Spleen (tissue), 11 donors: ENCODE data around the gene SIVA1. TPM values are rescaled to one million over a fixed set of nuclear protein-coding genes. Genes with fewer than 3 reads are reported as not detected.

Experiments used
- DNase-seq: peaks from one replicate; pipeline ENCODE4 v3.0.0-alpha.2; 2020
- H3K27ac ChIP-seq, 8 donors: fragments of 200-600 bp; sonication (generic) in 7 of 8; 1 replicate in 4 of 8; 2 replicates in 4 of 8; pipeline versions ENCODE4 v1.5.0 to v1.8.0; 2016 to 2021; ENCODE audit warnings: inconsistent platforms in 4 of 8, mild to moderate bottlenecking in 4 of 8, moderate library complexity in 1 of 8
- H3K27me3 ChIP-seq, 7 donors: fragments of 200-600 bp; sonication (generic) in 6 of 7; replicated peaks in 1 of 7; 1 replicate in 4 of 7; 2 replicates in 3 of 7; pipeline versions ENCODE4 v1.5.0 to v1.8.0; 2016 to 2021; ENCODE audit warnings: inconsistent platforms in 3 of 7, mild to moderate bottlenecking in 1 of 7
- H3K36me3 ChIP-seq, 6 donors: fragments of 200-600 bp; sonication (generic) in 5 of 6; 1 replicate in 4 of 6; 2 replicates in 2 of 6; pipeline versions ENCODE4 v1.5.0 to v1.8.0; 2016 to 2021; ENCODE audit warnings: inconsistent platforms in 2 of 6
- H3K4me1 ChIP-seq, 6 donors: fragments of 200-600 bp; sonication (generic) in 5 of 6; 1 replicate in 3 of 6; 2 replicates in 3 of 6; pipeline versions ENCODE4 v1.5.0 to v1.8.0; 2016 to 2021; ENCODE audit warnings: inconsistent platforms in 3 of 6
- H3K4me3 ChIP-seq, 8 donors: fragments of 200-600 bp; sonication (generic) in 7 of 8; 1 replicate in 4 of 8; 2 replicates in 4 of 8; pipeline versions ENCODE4 v1.5.0 to v1.8.0; 2016 to 2021; ENCODE audit warnings: inconsistent platforms in 4 of 8, mild to moderate bottlenecking in 4 of 8, moderate library complexity in 2 of 8
- H3K9me3 ChIP-seq, 8 donors: fragments of 200-600 bp; sonication (generic) in 7 of 8; 1 replicate in 4 of 8; 2 replicates in 4 of 8; pipeline versions ENCODE4 v1.5.0 to v1.8.0; 2016 to 2021; ENCODE audit warnings: inconsistent platforms in 4 of 8
- POLR2A ChIP-seq, 3 donors: fragments of 450-650 bp; IDR thresholded peaks; one replicate each; pipeline ENCODE4 v1.5.1; 2017; ENCODE audit warnings: antibody characterized with exemption in 3 of 3, mild to moderate bottlenecking in 1 of 3
- POLR2AphosphoS5 ChIP-seq, 3 donors: sonication (generic); formaldehyde crosslinking; IDR thresholded peaks; one replicate each; pipeline ENCODE4 v1.5.1; 2017; ENCODE audit warnings: antibody characterized with exemption in 3 of 3
- WGBS, 5 donors: extraction: QIAGEN DNeasy Blood & Tissue Kit in 3 of 5; methylation state at CpG; one replicate each; pipeline versions ENCODE4 v1.1.5 to v1.1.7; 2013 to 2018; 5-methylcytosine and 5-hydroxymethylcytosine counted together
- intact Hi-C: fragments of 100-400 bp; cut with DNase I; formaldehyde crosslinking; loops from one replicate; pipeline ENCODE4 v1.15.0; 2023; ENCODE audit warnings: low total_unique reads
- polyA plus RNA-seq, 3 donors: library from polyadenylated mRNA; stranded (reverse); fragments of 200-250 nt; gene quantifications; one replicate each; pipeline ENCODE4 v1.2.1, GENCODE V29; 2013
- total RNA-seq, 7 donors: library from RNA; depleted of rRNA in 3 of 7; stranded (reverse); fragments of >200 nt in 3 of 7; fragmentation: NEBNext Ultra II Directional in 4 of 7; extraction: Animal tissue kit (Norgen Biotek cat#: 25700) in 4 of 7; gene quantifications; one replicate each; pipeline versions ENCODE4 v1.1.0 to v1.2.1, GENCODE V29; 2016 to 2021
- TF ChIP-seq, protein P1 (sequence below), 11 experiments: fragments of 200-600 bp in 7 of 11; fragments of 450-650 bp in 4 of 11; sonication (generic) in 4 of 11; IDR thresholded peaks in 8 of 11; conservative IDR thresholded peaks in 3 of 11; 1 replicate in 7 of 11; 2 replicates in 4 of 11; pipeline versions ENCODE4 v1.4.0 to v1.8.0; 2016 to 2021; ENCODE audit warnings: antibody characterized with exemption in 11 of 11, inconsistent platforms in 4 of 11, mild to moderate bottlenecking in 1 of 11
- donor health status: healthy with polysubstance abuse.
- donor health status: DM: no; HTN: no; CAD: no; lungs with moderate emphysema.
- donor health status: DM: no; HTN: no; CAD: no.
- donor health status: Bipolar disorder and iron deficiency.
- donor health status: healthy.
- donor health status: DM: no; HTN: no; CAD: no.
- donor health status: DM: yes; HTN: yes; CAD: no.

SIVA1 gene
- total and polyA plus RNA-seq, 10 donors = 56.7 to 226 (median 141) TPM

DNA sequence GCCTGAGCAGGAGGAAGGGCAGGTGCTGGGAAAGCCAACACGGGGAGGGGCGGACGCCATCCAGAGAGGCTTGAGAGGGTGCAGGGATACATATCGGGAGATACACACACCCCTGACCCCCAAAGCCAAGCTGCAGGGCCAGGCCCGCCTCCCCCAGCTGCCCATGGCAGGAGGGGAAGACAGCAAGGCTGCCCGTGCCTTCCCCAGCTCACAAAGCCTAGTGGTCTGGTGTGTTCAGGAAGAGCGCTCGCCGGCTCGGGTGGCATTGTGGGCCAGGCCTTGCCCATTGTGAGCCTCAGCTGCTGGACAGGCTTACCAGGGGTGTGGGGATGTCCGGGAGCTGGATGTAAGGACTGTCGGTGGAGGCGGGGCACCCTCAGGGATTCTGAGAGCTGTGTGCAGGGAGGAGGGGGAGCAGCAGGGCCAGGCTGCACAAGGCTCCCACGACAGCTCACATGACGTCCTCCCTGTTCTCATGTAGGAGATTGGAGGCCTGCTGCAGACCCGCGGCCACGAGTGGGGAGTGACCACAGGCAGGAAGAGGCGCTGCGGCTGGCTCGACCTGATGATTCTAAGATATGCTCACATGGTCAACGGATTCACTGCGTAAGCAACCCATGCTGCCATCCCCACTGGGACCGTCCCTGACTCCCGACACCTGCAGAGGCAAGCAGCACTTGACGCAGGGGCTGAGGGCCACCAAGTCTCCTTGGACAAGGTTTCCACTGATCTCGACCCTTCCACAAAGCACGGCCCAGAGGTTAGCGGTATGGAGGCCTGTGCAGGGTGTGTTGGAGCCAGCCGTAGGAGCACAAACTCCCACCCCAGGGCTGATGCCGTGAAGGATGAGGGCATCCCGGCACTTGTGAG is 10.1 kb upstream of the SIVA1 start:
- TF ChIP-seq POLR2A (IDR thresholded peaks at IDR 0.05) = no peak
- TF ChIP-seq POLR2AphosphoS5 (IDR thresholded peaks at IDR 0.05) = no peak
- TF ChIP-seq, protein P1, sequence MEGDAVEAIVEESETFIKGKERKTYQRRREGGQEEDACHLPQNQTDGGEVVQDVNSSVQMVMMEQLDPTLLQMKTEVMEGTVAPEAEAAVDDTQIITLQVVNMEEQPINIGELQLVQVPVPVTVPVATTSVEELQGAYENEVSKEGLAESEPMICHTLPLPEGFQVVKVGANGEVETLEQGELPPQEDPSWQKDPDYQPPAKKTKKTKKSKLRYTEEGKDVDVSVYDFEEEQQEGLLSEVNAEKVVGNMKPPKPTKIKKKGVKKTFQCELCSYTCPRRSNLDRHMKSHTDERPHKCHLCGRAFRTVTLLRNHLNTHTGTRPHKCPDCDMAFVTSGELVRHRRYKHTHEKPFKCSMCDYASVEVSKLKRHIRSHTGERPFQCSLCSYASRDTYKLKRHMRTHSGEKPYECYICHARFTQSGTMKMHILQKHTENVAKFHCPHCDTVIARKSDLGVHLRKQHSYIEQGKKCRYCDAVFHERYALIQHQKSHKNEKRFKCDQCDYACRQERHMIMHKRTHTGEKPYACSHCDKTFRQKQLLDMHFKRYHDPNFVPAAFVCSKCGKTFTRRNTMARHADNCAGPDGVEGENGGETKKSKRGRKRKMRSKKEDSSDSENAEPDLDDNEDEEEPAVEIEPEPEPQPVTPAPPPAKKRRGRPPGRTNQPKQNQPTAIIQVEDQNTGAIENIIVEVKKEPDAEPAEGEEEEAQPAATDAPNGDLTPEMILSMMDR (IDR thresholded peaks at IDR 0.05 in 8 of 11, conservative IDR thresholded peaks at IDR 0.05 in 3 of 11) = no peak
- intact Hi-C loops = no loop called here

DNA sequence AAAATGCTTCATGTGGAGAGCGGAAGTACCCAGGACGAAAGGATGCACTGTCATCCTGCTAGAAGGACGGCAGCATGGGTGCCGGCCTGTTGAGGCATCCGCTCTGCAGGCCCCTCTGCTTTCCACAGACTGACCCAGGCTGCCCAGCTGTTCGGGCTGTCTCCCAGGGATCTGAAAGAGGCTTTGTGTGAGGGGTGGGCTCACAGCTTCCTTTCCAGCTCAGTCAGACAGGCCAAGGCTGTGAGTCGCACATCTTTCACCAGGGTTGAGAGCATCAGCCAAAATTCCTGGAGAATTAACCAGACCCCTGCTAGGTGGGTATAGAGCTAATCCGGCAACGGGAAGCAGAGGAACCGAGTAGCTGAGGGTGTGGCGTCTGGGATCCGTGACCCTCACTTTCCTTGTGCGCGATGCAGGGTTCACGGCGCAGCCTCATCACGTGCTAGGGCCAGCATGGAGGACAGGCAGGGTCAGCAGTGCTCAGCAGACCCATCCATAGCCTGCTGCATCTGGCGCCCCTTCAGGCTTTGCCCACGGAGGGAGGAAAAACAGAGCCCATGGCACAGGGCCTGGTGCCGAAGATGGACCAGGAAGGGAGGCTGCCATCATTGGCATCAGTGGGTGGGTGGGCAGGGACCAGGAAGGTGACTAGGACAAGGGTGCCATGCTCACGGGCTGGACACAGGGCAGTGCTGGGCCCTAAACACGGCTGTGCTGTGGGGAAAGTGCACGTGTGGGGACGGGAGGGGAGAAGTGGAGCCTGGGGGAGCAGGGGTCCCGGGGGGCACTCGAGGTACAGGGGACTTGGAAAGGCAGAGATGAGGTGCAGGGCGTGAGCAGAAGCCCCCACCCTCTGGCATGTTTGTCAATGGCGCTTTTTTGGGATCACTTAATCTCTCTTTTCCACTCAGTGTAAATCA is 9.2 kb upstream of the SIVA1 start:
- H3K4me3 ChIP-seq = no peak overlapping the region
- no peak for TF ChIP-seq POLR2AphosphoS5 (IDR thresholded peaks at IDR 0.05)
- TF ChIP-seq, protein P1 (IDR thresholded peaks at IDR 0.05 in 8 of 11, conservative IDR thresholded peaks at IDR 0.05 in 3 of 11) = no peak
- no peak for TF ChIP-seq POLR2A (IDR thresholded peaks at IDR 0.05)
- H3K36me3 ChIP-seq = no peaks in the 10 kb centered on the region
- DNase-seq = peak; percentile 61
- no peak overlapping the region for H3K27ac ChIP-seq
- no peaks in the 10 kb centered on the region for H3K27me3 ChIP-seq
- intact Hi-C loops = no loop called here
- H3K9me3 ChIP-seq = no peaks in the 10 kb centered on the region
- WGBS, 5 donors = 83 to 92% (median 90%) methylated on average over 18 to 28 of the region's 28 CpGs
- H3K4me1 ChIP-seq = peaks cover 0 to 36% (median 18%) of the 10 kb centered on the region in 6 donors

More for the DNA sequence above, 10.1 kb upstream of the SIVA1 start:
- no peaks in the 10 kb centered on the region for H3K36me3 ChIP-seq
- peaks cover 0 to 37% (median 16%) of the 10 kb centered on the region in 6 donors for H3K4me1 ChIP-seq
- H3K4me3 ChIP-seq = no peak overlapping the region
- H3K27ac ChIP-seq = peak overlapping the region in 2 of 8 donors; percentile 11 to 13
- no peaks in the 10 kb centered on the region for H3K27me3 ChIP-seq
- peak; percentile 72 for DNase-seq
- 80 to 92% (median 86%) methylated on average over 28 to 32 of the region's 32 CpGs for WGBS, 5 donors
- no peaks in the 10 kb centered on the region for H3K9me3 ChIP-seq

DNA sequence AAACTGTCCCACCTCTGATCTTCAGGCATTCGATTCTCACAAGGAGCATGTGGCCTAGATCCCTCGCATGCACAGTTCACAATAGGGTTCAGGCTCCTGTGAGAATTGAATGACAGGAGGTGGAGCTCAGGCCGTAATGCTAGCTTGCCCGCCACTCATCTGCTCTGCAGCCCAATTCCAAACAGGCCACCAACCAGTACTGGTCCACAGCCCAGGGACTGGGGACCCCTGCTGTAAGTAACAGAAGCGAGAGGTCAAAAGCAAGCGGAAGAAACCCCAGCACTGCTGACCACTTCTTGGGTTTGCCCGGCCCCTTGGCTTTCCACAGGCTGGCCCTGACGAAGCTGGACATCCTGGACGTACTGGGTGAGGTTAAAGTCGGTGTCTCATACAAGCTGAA is 8.5 kb upstream of the SIVA1 start:
- H3K27ac ChIP-seq = no peak overlapping the region
- TF ChIP-seq POLR2A (IDR thresholded peaks at IDR 0.05) (no peak), POLR2AphosphoS5 (IDR thresholded peaks at IDR 0.05) (no peak)
- TF ChIP-seq, protein P1 (IDR thresholded peaks at IDR 0.05 in 8 of 11, conservative IDR thresholded peaks at IDR 0.05 in 3 of 11) = no peak

More for the DNA sequence above, 8.5 kb upstream of the SIVA1 start:
- peak; percentile 49 for DNase-seq
- Histone ChIP-seq H3K27me3 (no peaks in the 10 kb centered on the region), H3K4me1 (peaks cover 0 to 37% (median 17%) of the 10 kb centered on the region in 6 donors), H3K9me3 (no peaks in the 10 kb centered on the region), H3K36me3 (no peaks in the 10 kb centered on the region), H3K4me3 (no peak overlapping the region)
- intact Hi-C loops = no loop called here
- WGBS, 5 donors = 95 to 99% (median 97%) methylated on average over 10 of the region's 10 CpGs
